Activated CD8-positive, alpha-beta memory T cell treated with anti-CD3 and anti-CD28 coated beads for 4 hours (primary cell): ENCODE data around the gene EVI5L.

Experiments
- DNase-seq, 2 donors: peaks; one replicate each; pipeline ENCODE4 v3.0.0-alpha.2; 2020; ENCODE audit warnings: low read depth in 2 of 2

EVI5L gene

DNA sequence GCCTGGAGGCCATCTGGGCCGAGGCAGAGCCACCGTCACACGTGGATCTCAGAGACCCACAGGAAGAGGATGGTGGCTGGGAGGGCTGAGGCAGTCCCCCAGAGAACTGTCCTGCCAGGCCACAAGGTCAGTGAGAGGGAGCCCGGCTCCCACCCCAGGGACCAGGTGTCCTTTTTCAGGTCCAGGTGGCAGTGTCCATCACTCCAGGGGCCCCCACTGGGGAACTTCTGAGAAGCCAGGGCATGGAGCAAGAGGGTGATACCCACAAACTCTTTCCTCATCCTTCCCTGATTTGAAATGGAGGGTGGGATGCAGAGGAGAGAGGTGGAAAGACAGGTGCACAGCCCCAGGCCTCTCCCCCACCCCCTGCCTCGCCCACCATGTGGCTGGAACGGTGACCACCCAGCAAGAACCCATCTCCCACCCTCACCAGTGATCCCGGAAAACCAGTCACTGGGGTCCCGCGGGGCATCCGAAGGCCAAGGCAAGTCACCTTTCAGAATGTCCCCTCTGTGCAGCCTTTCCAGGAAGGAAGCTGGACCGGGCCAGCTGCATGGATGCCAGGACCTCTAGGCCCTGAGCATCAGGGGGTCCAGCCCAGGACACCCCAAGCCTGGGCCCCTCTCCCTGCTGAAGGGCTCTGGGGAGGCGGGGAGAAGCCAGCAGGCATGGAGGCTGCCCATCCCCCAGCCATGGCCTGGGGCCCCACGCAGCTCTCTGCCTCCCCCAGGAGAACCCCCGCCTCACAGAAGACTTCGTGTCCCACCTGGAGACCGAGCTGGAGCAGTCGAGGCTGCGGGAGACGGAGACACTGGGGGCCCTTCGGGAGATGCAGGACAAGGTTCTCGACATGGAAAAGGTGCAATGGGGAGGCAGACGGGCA, 30.1 kb downstream of the EVI5L start:
- no peak for DNase-seq

DNA sequence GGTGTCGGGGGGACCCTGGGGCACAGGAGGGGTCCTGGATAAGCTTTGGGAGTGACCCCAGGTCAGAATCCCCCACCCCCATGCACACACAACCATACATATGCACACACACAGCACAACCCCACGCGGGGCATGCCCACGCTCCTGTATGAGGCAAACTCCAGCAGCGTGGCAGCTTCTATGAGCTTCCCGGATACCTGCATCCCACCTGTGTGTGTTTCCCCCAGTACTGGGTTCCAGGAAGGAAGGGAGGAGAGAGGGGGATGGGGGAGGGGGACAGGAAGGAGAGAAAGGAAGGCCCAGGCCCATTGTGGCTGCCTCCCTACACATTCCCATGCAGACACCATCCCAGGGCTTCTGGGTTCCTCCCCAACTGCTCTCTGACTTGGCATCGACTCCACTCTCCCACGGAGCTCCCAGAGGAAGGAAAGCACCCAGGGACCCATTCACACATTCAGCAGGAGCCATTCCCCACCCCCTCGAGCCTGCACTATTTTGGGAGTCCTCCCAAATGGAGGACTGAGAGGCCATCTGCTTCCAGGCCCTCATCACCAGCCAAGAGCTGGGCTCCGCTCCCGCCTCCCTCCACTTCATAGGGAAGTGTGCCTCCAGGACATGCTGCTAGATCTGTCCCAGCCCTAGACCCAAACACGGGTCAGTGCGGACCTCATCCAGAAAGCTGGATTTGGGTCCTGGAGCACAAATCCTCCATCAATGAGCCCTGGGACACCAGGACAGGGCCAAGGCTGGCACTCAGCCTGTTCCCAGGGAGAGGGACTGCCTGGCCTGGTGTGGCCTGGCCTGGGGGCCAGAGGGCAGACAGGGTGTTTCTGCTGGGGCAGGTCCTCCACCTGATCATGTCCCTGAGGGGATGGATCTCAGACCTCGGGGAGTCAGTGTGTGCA, 30.9 kb downstream of the EVI5L start:
- no peak for DNase-seq

DNA sequence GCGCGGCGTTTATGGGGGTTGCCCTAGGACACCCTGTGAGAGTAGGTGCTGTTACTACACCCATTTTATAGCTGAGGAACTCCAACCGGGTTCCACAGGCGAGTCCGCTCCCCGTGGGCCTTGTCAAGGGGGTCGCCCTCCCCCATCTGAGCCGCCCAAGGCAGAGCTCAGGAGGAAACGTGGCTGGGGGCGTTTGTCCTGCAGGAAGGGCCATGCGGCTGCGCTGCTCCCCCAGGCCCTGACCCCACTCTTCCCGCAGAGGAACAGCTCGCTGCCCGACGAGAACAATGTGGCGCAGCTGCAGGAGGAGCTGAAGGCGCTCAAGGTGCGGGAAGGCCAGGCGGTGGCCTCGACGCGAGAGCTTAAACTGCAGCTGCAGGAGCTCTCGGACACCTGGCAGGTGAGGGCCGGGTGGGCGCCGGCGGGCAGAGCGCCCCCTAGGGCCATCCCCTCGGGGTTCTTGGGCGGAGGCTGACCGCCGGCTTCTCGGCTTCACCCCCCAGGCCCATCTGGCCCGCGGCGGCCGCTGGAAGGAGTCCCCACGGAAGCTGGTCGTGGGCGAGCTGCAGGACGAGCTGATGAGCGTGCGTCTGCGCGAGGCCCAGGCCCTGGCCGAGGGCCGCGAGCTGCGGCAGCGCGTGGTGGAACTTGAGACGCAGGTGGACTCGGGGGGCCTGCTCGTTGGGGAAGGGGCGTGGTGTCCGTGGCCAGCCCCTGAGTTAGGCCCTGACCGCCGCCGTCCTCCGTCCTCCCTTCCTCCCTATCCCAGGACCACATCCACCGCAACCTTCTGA, 31.8 kb downstream of the EVI5L start:
- DNase-seq = no peak

DNA sequence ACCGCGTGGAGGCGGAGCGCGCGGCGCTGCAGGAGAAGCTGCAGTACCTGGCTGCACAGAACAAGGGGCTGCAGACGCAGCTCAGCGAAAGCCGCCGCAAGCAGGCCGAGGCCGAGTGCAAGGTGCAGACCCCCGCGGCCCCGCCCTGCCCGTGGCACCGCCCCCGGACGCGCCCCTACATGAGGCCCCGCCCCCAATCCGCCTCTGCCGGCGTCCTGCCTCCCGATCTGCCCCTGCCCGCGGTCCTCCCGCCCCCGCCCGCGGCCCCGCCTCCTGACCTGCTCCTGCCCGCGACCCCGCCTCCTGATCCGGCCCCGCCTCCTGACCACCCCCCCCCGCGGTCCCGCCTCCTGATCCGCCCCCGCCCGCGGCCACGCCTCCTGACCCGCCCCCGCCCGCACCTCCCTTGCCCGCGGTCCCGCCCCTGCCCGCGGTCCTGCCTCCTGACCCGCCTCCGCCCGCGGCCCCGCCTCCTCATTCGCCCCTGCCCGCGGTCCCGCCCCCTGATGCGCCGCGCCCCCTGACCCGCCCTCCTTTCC, 32.5 kb downstream of the EVI5L start:
- peak; percentile 27 to 41 for DNase-seq

DNA sequence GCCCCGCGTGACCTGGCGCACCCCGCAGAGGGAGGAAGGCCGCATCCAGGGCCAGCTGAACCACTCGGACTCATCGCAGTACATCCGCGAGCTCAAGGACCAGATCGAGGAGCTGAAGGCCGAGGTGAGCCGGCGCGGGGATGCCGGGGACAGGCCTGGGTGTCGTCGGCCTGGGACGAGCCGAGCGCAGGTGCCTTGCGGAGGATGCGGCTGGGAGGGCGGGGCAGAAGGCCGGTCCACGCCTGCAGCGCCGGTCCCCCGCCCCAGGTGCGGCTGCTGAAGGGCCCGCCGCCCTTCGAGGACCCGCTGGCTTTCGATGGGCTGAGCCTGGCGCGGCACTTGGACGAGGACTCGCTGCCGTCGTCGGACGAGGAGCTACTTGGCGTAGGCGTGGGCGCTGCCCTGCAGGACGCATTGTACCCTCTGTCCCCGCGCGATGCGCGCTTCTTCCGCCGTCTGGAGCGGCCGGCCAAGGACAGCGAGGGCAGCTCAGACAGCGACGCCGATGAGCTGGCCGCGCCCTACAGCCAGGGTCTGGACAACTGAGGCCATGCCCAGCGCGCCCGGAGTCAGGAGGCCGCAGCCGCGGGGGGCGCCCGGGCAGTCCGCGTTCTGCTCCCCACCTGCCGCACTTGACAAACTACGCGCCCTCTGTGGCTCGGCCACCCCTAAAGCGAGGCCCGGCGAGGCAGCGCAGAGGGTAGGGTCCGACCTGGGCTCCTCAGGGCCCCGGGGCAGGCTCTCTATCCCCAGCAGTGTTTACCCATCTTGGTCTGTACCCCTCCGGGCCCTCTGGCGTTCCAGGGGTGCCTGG, 33.3 kb downstream of the EVI5L start:
- no peak for DNase-seq

DNA sequence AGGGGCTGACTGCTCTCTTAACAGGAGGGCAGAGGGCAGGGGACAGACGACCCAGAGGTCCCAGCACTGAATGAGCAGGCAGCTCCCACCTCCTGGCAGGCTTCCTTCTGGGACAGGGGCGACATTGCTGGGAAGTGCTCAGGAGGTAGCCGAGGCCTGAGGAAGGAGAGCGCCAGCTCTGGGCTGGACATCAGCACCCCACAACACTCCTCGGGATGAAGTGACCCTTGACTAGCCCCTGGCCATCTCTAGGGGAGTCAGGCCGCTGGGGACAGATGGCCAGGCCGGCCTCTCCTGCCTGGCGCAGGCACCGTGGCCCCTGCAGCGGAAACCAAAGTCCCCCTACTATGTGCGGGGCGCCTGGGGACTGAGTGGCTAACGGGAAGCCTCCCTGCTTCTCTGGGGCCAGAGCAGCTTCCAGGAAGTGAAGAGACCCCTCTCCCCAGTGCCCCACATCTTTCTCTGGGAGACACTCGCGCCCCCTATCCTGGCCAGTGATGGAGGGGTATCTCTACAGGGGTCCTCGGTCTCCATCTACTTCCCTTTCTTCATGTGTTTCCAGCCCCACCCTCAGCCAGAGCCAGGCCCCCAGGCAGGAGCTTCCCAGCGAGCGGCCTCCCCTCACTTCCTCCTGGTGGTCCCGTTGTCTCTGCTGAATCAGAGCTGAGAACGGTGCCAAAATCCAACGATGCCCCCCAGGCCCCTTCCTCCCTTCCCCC, 34.1 kb downstream of the EVI5L start:
- no peak for DNase-seq

DNA sequence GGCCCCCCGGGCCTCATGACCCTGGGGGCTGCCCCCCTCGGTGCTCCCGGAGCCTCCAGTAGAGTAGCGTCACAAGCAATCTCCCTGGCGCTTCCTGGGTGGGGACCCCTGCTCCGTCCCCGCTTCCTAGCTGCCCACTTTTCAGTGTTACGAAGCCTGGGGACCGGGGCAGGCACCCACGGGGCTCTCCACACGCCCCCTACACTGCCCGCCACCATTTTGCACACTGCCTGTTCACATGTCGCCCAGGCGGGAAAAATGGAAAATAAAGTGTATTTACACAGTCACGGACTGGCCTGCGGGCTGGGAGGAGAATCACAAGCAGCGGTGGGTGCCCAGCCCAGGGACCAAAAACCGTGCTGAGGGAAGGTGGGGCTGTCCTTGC, 34.7 kb downstream of the EVI5L start:
- DNase-seq = no peak

DNA sequence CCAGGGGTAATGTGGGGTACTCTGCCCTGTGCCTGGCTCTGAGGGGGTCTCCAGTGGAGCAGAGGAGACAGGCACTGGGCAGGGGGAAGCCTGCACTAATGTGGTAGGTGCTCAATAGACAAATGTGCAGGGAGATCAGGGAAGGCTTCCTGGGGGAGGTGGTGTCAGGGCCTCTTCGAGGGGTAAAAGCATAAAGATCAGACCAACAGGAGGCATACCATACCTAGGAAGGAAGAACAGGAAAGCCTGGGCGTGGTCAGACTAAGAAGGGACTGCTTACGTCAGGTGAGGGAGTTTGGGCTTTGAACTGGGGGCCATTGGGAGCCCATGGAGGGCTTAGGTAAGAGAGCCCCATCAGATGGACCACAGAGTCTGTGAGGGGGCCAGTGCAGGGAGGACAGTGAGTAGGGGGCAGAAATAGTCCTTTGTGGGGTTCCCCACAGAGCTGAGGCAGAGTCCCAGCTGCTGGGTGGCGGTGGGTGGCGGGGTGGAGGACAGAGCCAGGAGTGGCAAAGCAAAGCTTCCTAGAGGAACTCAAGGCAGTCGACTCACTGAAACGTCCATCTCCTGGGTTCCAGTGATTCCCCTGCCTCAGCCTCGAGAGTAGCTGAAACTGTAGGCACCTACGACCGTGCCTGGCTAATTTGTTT, 35.4 kb downstream of the EVI5L start:
- DNase-seq = no peak

DNA sequence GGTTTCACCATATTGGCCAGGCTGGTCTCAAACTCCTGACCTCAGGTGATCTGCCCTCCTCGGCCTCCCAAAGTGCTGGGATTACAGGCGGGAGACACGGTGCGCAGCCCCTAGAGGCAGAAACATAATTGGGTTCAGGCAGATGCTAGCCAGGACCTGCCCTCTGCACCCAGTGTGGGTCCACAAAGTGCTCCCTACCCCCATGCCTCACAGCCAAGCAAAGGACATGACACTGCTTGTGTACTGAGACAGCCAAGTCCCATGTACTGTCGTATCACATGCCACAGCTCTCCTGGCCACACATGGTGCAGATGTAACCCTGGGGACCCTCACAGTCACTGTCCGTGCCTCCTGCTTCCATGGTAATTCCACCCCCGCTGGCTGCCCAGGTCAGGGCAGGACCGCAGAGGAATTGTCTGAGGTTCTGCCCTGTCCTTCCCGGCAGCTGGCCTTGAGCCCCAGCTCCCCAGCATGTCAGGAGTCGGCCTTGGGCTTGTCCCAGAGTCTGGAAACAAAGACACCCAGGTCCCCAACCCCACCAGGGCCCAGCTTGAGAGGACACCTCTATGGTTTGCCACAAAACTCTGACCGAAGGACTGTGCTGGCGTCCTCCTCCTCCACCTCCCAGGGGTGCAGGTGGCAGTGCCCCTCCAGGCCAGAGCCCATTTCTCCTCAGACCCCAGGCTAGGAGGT, 36.5 kb downstream of the EVI5L start:
- no peak for DNase-seq

DNA sequence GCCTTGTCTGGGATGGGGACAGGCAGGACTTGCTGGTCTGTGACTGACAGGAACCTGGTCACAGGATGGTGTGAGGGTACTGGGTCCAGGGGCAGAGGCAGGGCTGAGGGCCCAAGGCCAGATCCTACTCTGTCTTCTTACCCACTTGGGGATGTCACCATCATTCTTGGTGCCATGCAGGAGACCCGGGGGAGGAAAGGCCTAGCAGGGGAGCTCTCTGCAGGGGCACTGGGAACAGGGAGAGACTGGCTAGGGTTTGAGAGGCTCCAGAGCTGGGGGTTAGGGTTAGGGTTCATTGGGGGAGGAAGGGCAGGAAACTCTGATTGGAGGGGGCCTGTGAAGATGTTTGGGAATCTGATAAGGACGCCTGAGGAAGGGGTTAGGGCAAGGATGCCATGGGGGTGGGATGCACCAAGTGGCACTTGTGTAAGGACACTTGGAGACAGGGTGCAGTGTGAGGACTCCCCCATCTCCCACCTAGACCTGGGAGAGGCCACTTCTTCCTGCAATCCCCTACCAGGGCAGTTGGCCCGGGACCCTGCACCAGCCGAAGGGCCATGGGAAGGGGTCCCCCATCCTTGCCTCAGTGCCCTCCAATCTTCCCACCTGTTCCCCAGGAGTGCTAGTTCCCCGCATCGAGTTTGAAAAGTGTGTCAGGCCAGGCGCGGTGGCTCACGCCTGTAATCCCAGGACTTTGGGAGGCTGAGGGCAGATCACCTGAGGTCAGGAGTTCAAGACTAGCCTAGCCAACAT, 37.2 kb downstream of the EVI5L start:
- no peak for DNase-seq

DNA sequence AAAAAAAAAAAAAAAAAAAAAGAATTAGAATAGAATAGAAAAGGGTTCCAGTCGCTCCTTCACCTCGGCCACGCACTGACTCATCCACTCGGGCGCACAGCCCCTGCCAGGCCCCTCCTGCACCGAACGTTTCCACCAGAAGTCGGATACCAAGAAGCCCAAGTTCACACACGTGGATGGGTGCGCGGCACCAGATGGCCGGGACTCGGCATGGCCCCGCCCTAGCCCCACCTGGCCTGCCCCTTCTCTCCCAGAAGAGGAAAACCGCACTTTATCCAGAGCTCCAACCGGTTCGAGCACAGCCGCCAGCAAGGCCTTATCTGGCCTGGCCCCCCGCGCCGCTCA, 38.3 kb downstream of the EVI5L start:
- DNase-seq = no peak

DNA sequence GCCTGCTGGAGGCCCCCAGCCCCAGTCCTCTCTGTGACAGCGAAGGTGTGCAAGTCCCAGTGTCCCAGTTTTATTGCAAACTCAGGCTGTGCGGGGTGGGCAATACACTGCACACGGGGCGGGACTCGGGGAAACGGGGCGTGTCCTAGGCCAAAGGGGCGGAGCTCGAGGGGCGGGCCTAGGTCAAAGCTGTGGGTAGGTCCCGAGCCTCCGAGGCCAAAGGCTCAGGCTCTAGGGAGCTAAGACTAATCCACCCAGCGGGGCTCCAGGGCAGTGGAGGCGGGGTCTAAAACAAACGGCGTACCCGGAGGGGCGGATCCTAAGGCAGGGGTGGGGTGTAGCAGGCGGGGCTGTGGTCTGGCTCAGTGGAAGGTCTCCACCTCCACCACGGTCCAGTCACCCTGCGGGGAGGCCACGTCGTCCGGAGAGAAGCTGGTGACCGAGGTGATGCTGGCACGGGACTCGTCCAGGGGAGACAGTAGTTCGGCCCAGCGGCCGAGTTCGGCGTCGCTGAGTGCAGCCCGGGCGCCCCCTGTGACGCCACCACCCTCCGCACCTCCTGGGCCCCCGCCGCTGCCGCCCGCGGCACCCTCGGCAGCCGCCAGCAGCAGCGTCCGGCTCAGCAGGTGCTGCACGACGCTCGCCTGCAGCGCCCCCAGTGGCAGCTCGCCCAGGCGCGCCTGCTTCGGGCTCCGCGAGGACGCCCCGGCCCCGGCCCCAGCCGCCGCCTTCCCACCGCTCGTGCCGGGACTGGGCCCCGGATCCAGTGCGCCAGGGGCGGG, 38.8 kb downstream of the EVI5L start:
- peak; percentile 51 to 58 for DNase-seq

DNA sequence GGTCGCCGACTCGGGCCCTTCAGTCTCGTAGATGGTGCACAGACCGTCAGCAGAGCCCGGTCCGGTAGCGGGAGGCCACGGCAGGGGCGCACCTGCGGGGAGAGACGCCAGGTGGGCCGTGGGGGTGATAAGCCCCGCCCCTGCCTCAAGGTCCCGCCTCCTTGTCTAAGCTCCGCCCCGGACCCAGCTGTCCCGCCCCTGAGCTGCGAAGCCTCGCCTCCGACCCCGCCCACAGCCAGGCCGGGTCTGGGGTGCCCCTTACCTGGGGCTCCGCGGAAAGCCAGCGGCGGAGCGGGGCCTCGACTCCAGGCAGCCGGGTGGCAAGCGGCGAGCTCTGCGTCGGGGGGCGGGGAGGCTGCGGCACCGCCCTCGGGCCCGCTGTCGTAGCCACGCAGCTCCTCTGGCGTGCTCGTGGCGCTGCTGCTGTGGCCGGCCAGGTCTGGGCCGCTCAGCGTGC, 39.5 kb downstream of the EVI5L start:
- peak; percentile 52 to 72 for DNase-seq

DNA sequence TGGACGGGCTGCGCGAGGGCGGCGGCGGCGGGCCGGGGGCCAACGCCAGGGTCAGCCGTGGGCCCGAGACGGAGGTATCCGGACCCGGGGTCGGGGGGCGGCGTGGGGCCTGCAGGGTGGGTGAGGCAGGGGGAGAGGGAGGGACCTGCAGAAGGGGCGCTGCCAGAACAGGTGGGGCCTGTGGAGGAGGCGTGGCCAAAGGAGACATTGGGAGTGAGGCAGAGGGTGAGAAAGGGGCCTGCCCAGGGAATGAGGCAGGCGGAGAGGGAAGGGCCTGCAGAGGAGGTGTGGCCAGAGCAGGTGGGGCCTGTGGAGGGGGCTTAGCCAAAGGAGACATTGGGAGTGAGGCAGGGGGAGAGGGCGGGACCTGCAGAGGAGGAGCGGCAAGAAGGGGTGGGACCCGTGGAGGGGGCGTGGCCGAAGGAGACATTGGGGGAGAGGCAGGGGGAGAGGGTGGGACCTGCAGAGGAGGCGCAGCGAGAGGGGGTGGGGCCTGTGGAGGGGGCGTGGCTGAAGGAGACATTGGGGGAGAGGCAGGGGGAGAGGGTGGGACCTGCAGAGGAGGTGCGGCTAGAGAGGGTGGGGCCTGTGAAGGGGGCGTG, 40.0 kb downstream of the EVI5L start:
- DNase-seq = no peak

DNA sequence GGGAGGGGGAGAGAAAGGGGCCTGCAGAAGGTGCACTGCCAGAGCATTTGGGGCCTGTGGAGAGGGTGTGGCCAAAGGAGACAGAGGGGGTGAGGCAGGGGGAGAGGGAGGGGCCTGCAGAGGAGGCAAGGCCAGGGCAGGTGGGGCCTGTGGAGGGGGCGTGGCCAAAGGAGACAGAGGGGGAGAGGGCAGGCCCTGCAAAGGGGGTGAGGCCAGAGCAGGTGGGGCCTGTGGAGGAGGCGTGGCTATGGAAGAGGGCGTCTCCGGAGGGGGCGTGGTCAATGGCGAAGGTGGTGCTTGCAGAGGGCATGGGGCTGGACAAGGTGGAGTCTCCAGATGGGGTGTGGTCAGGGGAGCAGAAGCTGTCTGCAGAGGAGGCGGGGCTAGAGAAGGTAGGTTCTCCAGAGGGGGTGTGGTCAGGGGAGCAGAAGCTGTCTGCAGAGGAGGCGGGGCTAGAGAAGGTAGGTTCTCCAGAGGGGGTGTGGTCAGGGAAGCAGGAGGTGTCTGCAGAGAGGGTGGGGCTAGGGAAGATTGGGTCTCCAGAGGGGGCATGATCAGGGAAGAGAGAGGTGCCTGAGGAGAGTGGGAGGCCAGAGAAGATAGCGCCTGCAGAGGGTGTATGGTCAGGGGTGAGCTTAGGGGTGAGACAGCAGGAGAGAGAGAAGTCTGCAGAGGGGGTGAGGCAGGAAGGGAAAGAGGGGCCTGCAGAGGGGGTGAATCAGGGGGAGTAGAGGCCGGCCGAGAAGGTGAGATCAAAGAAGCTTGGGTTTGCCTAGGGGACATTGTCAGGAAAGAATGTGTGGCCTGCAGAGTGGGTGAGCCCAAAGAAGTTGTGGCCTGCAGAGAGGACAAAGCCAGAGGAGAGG, 40.8 kb downstream of the EVI5L start:
- no peak for DNase-seq
